B cell (primary cell): ENCODE results near the gene CALHM3. TPM values are rescaled to one million over a fixed set of nuclear protein-coding genes. Genes with fewer than 3 reads are reported as not detected.
"Not testable (repeated sequence)": the region's sequence is repeated elsewhere in the genome, so short reads cannot be mapped to it uniquely, and the experiment has no call there.

Experiments
- ATAC-seq: fragments of 200-7000 bp; cut with Tn5 transposase; one replicate; pipeline ENCODE4 v1.10.0; 2021; ENCODE audit warnings: low read depth, mild to moderate bottlenecking, moderate number of reproducible peaks, moderate library complexity
- CTCF ChIA-PET: fragments of 350-600 bp; sonication (Branson Sonifier 250); formaldehyde crosslinking; loops from one replicate; lab custom pipeline; 2021; ENCODE audit warnings: antibody characterized with exemption, inconsistent platforms; lab: Charles Lee
- POLR2A ChIA-PET: fragments of 350-600 bp; sonication (Branson Sonifier 250); formaldehyde crosslinking; loops from one replicate; lab custom pipeline; 2021; ENCODE audit warnings: antibody characterized with exemption; lab: Charles Lee
- DNase-seq: peaks from one replicate; pipeline ENCODE4 v3.0.0; 2013
- H2AFZ ChIP-seq: 2 replicates; pipeline ENCODE4 v1.6.1; 2012; ENCODE audit warnings: mild to moderate bottlenecking, low read depth, low read length; ENCODE audit not compliant: insufficient read depth, poor library complexity, severe bottlenecking
- H3K27ac ChIP-seq, 2 donors: 1 replicate in 1 of 2; 2 replicates in 1 of 2; pipeline ENCODE4 v1.5.1; 2012 to 2013; ENCODE audit warnings: low read length in 2 of 2, mild to moderate bottlenecking in 2 of 2, moderate library complexity in 1 of 2
- H3K27me3 ChIP-seq, 4 experiments: fragments of 200-600 bp in 1 of 4; sonication (generic) in 1 of 4; replicated peaks in 1 of 4; 1 replicate in 2 of 4; 2 replicates in 2 of 4; pipeline versions ENCODE4 v1.6.1 to v1.7.0; 2013 to 2016; ENCODE audit warnings: low read length in 3 of 4, mild to moderate bottlenecking in 2 of 4, mixed read lengths in 1 of 4, moderate library complexity in 1 of 4; ENCODE audit not compliant: insufficient read depth in 4 of 4, control insufficient read depth in 3 of 4; ENCODE audit errors: control extremely low read depth in 1 of 4
- H3K36me3 ChIP-seq, 2 experiments: replicated peaks in 1 of 2; 1 replicate in 1 of 2; 2 replicates in 1 of 2; pipeline versions ENCODE4 v1.6.1 to v1.7.1; 2013; ENCODE audit warnings: low read length in 1 of 2; ENCODE audit not compliant: insufficient read depth in 2 of 2, control insufficient read depth in 1 of 2; ENCODE audit errors: control extremely low read depth in 1 of 2, extremely low read depth in 1 of 2
- H3K4me1 ChIP-seq, 2 donors: fragments of 200-600 bp in 1 of 2; sonication (generic) in 1 of 2; 1 replicate in 1 of 2; 2 replicates in 1 of 2; pipeline versions ENCODE4 v1.5.1 to v1.6.1; 2013 to 2017; ENCODE audit warnings: low read length in 2 of 2; ENCODE audit not compliant: control insufficient read depth in 2 of 2, insufficient read depth in 2 of 2
- H3K4me2 ChIP-seq: replicated peaks from 2 replicates; pipeline ENCODE3; 2012; ENCODE audit warnings: mild to moderate bottlenecking, low read depth, low read length; ENCODE audit not compliant: poor library complexity, severe bottlenecking
- H3K4me3 ChIP-seq, 5 experiments: fragments of 200-600 bp in 1 of 5; sonication (generic) in 1 of 5; 1 replicate in 3 of 5; 2 replicates in 2 of 5; pipeline versions ENCODE4 v1.5.1 to v1.7.0; 2011 to 2016; ENCODE audit warnings: low read length in 4 of 5, mild to moderate bottlenecking in 4 of 5, low read depth in 2 of 5, control low read depth in 1 of 5, moderate library complexity in 1 of 5; ENCODE audit not compliant: insufficient read depth in 1 of 5; ENCODE audit errors: control extremely low read depth in 1 of 5, extremely low read depth in 1 of 5
- H3K79me2 ChIP-seq: fragments of 200-600 bp; sonication (generic); one replicate; pipeline ENCODE4 v1.6.0; 2016; ENCODE audit warnings: low read length; ENCODE audit not compliant: control insufficient read depth, insufficient read depth
- H3K9ac ChIP-seq: fragments of 200-600 bp; sonication (generic); 2 replicates; pipeline ENCODE4 v1.6.1; 2017; ENCODE audit warnings: mild to moderate bottlenecking, low read length, moderate library complexity
- H3K9me3 ChIP-seq, 3 donors: one replicate each; pipeline versions ENCODE4 v1.6.1 to v1.7.1; 2013; ENCODE audit warnings: low read length in 2 of 3; ENCODE audit not compliant: control insufficient read depth in 2 of 3, insufficient read depth in 1 of 3; ENCODE audit errors: control extremely low read depth in 1 of 3
- H4K20me1 ChIP-seq: 2 replicates; pipeline ENCODE4 v1.6.0; 2012; ENCODE audit warnings: mild to moderate bottlenecking, low read length; ENCODE audit not compliant: insufficient read depth, control insufficient read depth, poor library complexity, severe bottlenecking
- H3K27ac Mint-ChIP-seq: one replicate; pipeline ENCODE4 v1.8.0; 2021; ENCODE audit warnings: mixed read lengths
- H3K27me3 Mint-ChIP-seq: one replicate; pipeline ENCODE4 v1.8.0; 2021; ENCODE audit warnings: mixed read lengths
- H3K4me1 Mint-ChIP-seq: one replicate; pipeline ENCODE4 v1.8.0; 2021; ENCODE audit warnings: mixed read lengths
- H3K4me3 Mint-ChIP-seq: one replicate; pipeline ENCODE4 v1.8.0; 2021; ENCODE audit warnings: mixed read lengths
- H3K9me3 Mint-ChIP-seq: one replicate; pipeline ENCODE4 v1.8.0; 2022; ENCODE audit warnings: mixed read lengths; ENCODE audit not compliant: insufficient read depth
- CTCF ChIP-seq: fragments of 200-600 bp; IDR thresholded peaks from one replicate; pipeline ENCODE4 v1.8.0; 2022; ENCODE audit warnings: antibody characterized with exemption, mild to moderate bottlenecking
- EZH2 ChIP-seq: IDR thresholded peaks from 2 replicates; pipeline ENCODE4 v1.6.1; 2012; ENCODE audit warnings: borderline replicate concordance, low read depth, mild to moderate bottlenecking, moderate library complexity, low read length; ENCODE audit not compliant: insufficient read depth, poor library complexity, severe bottlenecking
- WGBS: methylation state at CpG from one replicate; pipeline ENCODE4 v1.1.5; 2013; ENCODE audit warnings: missing lambda C conversion rate; ENCODE audit not compliant: insufficient coverage; 5-methylcytosine and 5-hydroxymethylcytosine counted together
- intact Hi-C: fragments of 100-400 bp; cut with micrococcal nuclease; formaldehyde crosslinking; loops from one replicate; pipeline ENCODE4 v1.10.0; 2022
- polyA plus RNA-seq: library from polyadenylated mRNA; depleted of rRNA; stranded (reverse); fragments of >200 nt; gene quantifications from 2 replicates; pipeline ENCODE4 v1.2.3, GENCODE V29; 2012
- total RNA-seq, 2 donors: library from RNA; stranded (reverse); fragments of 120-200 nt in 1 of 2; gene quantifications; 1 replicate in 1 of 2; 2 replicates in 1 of 2; pipeline versions ENCODE4 v1.2.3 to v1.2.4, GENCODE V29; 2013 to 2022

Gene CALHM3
- total and polyA plus RNA-seq, 2 donors (not counting 1 experiment from before 2014, with no cell fraction given), result not detected

GRCh38 chr10:103525901-103526300 lies 46.9 kb upstream of the CALHM3 start:
- peaks cover 22% of the 10 kb centered on the region for H3K27me3 Mint-ChIP-seq
- DNase-seq (no peak), ATAC-seq (no peak)
- no peaks in the 10 kb centered on the region for H3K36me3 ChIP-seq
- no peaks in the 10 kb centered on the region for H3K4me1 ChIP-seq
- intact Hi-C loops, result no loop called here
- H3K4me3 ChIP-seq, result no peak overlapping the region
- no peak overlapping the region for H3K4me2 ChIP-seq
- H3K9me3 ChIP-seq, result peaks cover 1 to 18% (median 7%) of the 10 kb centered on the region in 3 donors
- H4K20me1 ChIP-seq, result no peaks in the 10 kb centered on the region
- CTCF ChIA-PET, result no interaction called here
- H3K79me2 ChIP-seq, result no peaks in the 10 kb centered on the region
- H3K9ac ChIP-seq, result no peak overlapping the region
- H3K27ac ChIP-seq, result no peak overlapping the region
- TF ChIP-seq EZH2 (no peak), CTCF (no peak)
- peaks cover 9% of the 10 kb centered on the region for H3K9me3 Mint-ChIP-seq
- H3K4me3 Mint-ChIP-seq, result no peak overlapping the region
- H2AFZ ChIP-seq, result no peak overlapping the region
- POLR2A ChIA-PET, result no interaction called here
- no peak overlapping the region for H3K27ac Mint-ChIP-seq
- peaks cover 0 to 2% (median 0%) of the 10 kb centered on the region in 4 experiments for H3K27me3 ChIP-seq
- no peaks in the 10 kb centered on the region for H3K4me1 Mint-ChIP-seq

GRCh38 chr10:103523683-103524082 lies 44.6 kb upstream of the CALHM3 start:
- no peak overlapping the region for H3K4me3 ChIP-seq
- CTCF ChIA-PET, result no interaction called here
- H3K27ac Mint-ChIP-seq, result no peak overlapping the region
- peaks cover 0 to 2% (median 0%) of the 10 kb centered on the region in 4 experiments for H3K27me3 ChIP-seq
- no peaks in the 10 kb centered on the region for H3K4me1 ChIP-seq
- intact Hi-C loops, result no loop called here
- peaks cover 1 to 12% (median 5%) of the 10 kb centered on the region in 3 donors for H3K9me3 ChIP-seq
- TF ChIP-seq CTCF, result no peak
- no peak for TF ChIP-seq EZH2
- H3K36me3 ChIP-seq, result no peaks in the 10 kb centered on the region
- H3K9me3 Mint-ChIP-seq, result peaks cover 9% of the 10 kb centered on the region
- H4K20me1 ChIP-seq, result no peaks in the 10 kb centered on the region
- DNase-seq (no peak), ATAC-seq (no peak)
- no peaks in the 10 kb centered on the region for H3K4me1 Mint-ChIP-seq
- no peak overlapping the region for H3K9ac ChIP-seq
- POLR2A ChIA-PET, result no interaction called here
- H3K4me3 Mint-ChIP-seq, result no peak overlapping the region
- no peaks in the 10 kb centered on the region for H3K79me2 ChIP-seq
- no peak overlapping the region for H3K4me2 ChIP-seq
- WGBS, result no CpG with 5 or more reads among the region's 4 CpGs
- H2AFZ ChIP-seq, result no peak overlapping the region
- H3K27ac ChIP-seq, result no peak overlapping the region
- peaks cover 25% of the 10 kb centered on the region for H3K27me3 Mint-ChIP-seq

- H3K4me1 ChIP-seq, H3K9ac ChIP-seq, H2AFZ ChIP-seq, DNase-seq, H3K4me1 Mint-ChIP-seq, H3K36me3 ChIP-seq, H3K79me2 ChIP-seq, H3K27ac Mint-ChIP-seq, H3K27me3 ChIP-seq, H3K9me3 Mint-ChIP-seq, intact Hi-C loops, CTCF ChIA-PET, H3K4me3 ChIP-seq, H3K9me3 ChIP-seq, H4K20me1 ChIP-seq, H3K27ac ChIP-seq, ATAC-seq, H3K4me3 Mint-ChIP-seq, H3K4me2 ChIP-seq: not testable (repeated sequence)
- peaks cover 24% of the 10 kb centered on the region for H3K27me3 Mint-ChIP-seq
- WGBS, result 97% methylated on average over 6 of the region's 7 CpGs
- POLR2A ChIA-PET, result interaction anchor here (0.7 kb wide), 1 partner anchor 1153 kb away, joined by 10 read pairs; no protein-coding TSS in a partner anchor
Observed at GRCh38 chr10:103522006-103522405, 43.0 kb upstream of the CALHM3 start.
